WTC11 (cell line): ENCODE results near the gene TAS2R40. TPM values are rescaled to one million over a fixed set of nuclear protein-coding genes. Genes with fewer than 3 reads are reported as not detected.

Source experiments
- ATAC-seq: fragments of 200-7000 bp; cut with Tn5 transposase; 2 replicates; pipeline ENCODE4 v1.10.0; 2021; ENCODE audit warnings: mild to moderate bottlenecking, moderate library complexity
- CTCF ChIA-PET: fragments of 300-600 bp; sonication (Branson Sonifier 250); formaldehyde crosslinking; loops from one replicate; lab custom pipeline; 2021; ENCODE audit warnings: antibody characterized with exemption; lab: Charles Lee
- POLR2A ChIA-PET: fragments of 350-600 bp; sonication (Branson Sonifier 250); formaldehyde crosslinking; loops from one replicate; lab custom pipeline; 2021; ENCODE audit warnings: antibody characterized with exemption; lab: Charles Lee
- DNase-seq: peaks from one replicate; pipeline ENCODE4 v3.0.0; 2021; ENCODE audit warnings: low spot score
- H3K27ac Mint-ChIP-seq: 2 replicates; pipeline ENCODE4 v1.8.0; 2021; ENCODE audit warnings: mixed read lengths
- H3K27me3 Mint-ChIP-seq: 2 replicates; pipeline ENCODE4 v1.8.0; 2021; ENCODE audit warnings: low read depth, mild to moderate bottlenecking, moderate library complexity, mixed read lengths
- H3K36me3 Mint-ChIP-seq: 2 replicates; pipeline ENCODE4 v1.8.0; 2021; ENCODE audit warnings: mixed read lengths
- H3K4me1 Mint-ChIP-seq: 2 replicates; pipeline ENCODE4 v1.8.0; 2022; ENCODE audit warnings: mixed read lengths
- H3K4me3 Mint-ChIP-seq: 2 replicates; pipeline ENCODE4 v1.8.0; 2021; ENCODE audit warnings: mild to moderate bottlenecking, moderate library complexity, mixed read lengths
- H3K9me3 Mint-ChIP-seq: 2 replicates; pipeline ENCODE4 v1.8.0; 2021; ENCODE audit warnings: mixed read lengths
- CBFB ChIP-seq: sonication (generic); formaldehyde crosslinking; IDR thresholded peaks from 2 replicates; pipeline ENCODE4 v1.8.1; 2022; ENCODE audit warnings: mild to moderate bottlenecking, low read depth, missing genetic modification reagents
- CDX4 ChIP-seq: fragments of 250-450 bp; sonication (Bioruptor Pico); IDR thresholded peaks from 2 replicates; pipeline ENCODE4 v1.9.0; 2021; ENCODE audit warnings: moderate library complexity, mild to moderate bottlenecking, inconsistent platforms, borderline replicate concordance
- GRHL2 ChIP-seq: fragments of 250-450 bp; sonication (Bioruptor Pico); IDR thresholded peaks from 2 replicates; pipeline ENCODE4 v1.8.0; 2022; ENCODE audit warnings: mild to moderate bottlenecking, moderate library complexity; ENCODE audit not compliant: insufficient replicate concordance, severe bottlenecking
- GTF2I ChIP-seq: fragments of 250-450 bp; sonication (Bioruptor Pico); conservative IDR thresholded peaks from 2 replicates; pipeline ENCODE4 v1.4.0; 2021; ENCODE audit warnings: mild to moderate bottlenecking
- JUN ChIP-seq: sonication (generic); formaldehyde crosslinking; IDR thresholded peaks from 2 replicates; pipeline ENCODE4 v1.8.0; 2023; ENCODE audit warnings: mild to moderate bottlenecking, missing genetic modification reagents
- MAX ChIP-seq: sonication (generic); formaldehyde crosslinking; IDR thresholded peaks from 2 replicates; pipeline ENCODE4 v1.8.0; 2022; ENCODE audit warnings: mild to moderate bottlenecking, missing genetic modification reagents
- MYBL2 ChIP-seq: sonication (generic); formaldehyde crosslinking; IDR thresholded peaks from 2 replicates; pipeline ENCODE4 v1.8.1; 2023; ENCODE audit warnings: mild to moderate bottlenecking, moderate library complexity, missing genetic modification reagents
- NR1H2 ChIP-seq: sonication (generic); formaldehyde crosslinking; IDR thresholded peaks from 2 replicates; pipeline ENCODE4 v1.9.0; 2021; ENCODE audit warnings: mild to moderate bottlenecking, moderate library complexity, missing genetic modification reagents
- NR3C1 ChIP-seq: sonication (generic); formaldehyde crosslinking; conservative IDR thresholded peaks from 2 replicates; pipeline ENCODE4 v1.8.1; 2023; ENCODE audit warnings: low read depth, mild to moderate bottlenecking, missing genetic modification reagents
- PRDM15 ChIP-seq: sonication (generic); formaldehyde crosslinking; IDR thresholded peaks from 2 replicates; pipeline ENCODE4 v1.8.0; 2022; ENCODE audit warnings: missing genetic modification reagents
- PREB ChIP-seq: sonication (generic); formaldehyde crosslinking; IDR thresholded peaks from 2 replicates; pipeline ENCODE4 v1.8.1; 2022; ENCODE audit warnings: mild to moderate bottlenecking, missing genetic modification reagents, moderate library complexity, borderline replicate concordance
- STAT6 ChIP-seq: sonication (generic); formaldehyde crosslinking; conservative IDR thresholded peaks from 2 replicates; pipeline ENCODE4 v1.8.1; 2023; ENCODE audit warnings: mild to moderate bottlenecking, low read depth, missing genetic modification reagents, moderate library complexity
- USF1 ChIP-seq: sonication (generic); formaldehyde crosslinking; IDR thresholded peaks from 2 replicates; pipeline ENCODE4 v1.8.0; 2022; ENCODE audit warnings: mild to moderate bottlenecking, missing genetic modification reagents
- USF2 ChIP-seq: sonication (generic); formaldehyde crosslinking; IDR thresholded peaks from 2 replicates; pipeline ENCODE4 v1.8.1; 2023; ENCODE audit warnings: mild to moderate bottlenecking, missing genetic modification reagents, moderate library complexity
- ZBTB21 ChIP-seq: sonication (generic); formaldehyde crosslinking; IDR thresholded peaks from 2 replicates; pipeline ENCODE4 v1.8.1; 2023; ENCODE audit warnings: mild to moderate bottlenecking, missing genetic modification reagents, borderline replicate concordance
- ZNF425 ChIP-seq: fragments of 250-450 bp; sonication (Bioruptor Pico); conservative IDR thresholded peaks from 2 replicates; pipeline ENCODE4 v1.9.0; 2021; ENCODE audit warnings: mild to moderate bottlenecking
- ZNF532 ChIP-seq: fragments of 250-450 bp; sonication (Bioruptor Pico); IDR thresholded peaks from 2 replicates; pipeline ENCODE4 v1.9.0; 2021; ENCODE audit warnings: mild to moderate bottlenecking, borderline replicate concordance
- total RNA-seq: library from RNA; stranded (reverse); gene quantifications from 3 replicates; pipeline ENCODE4 v1.2.3, GENCODE V29; 2021

Gene TAS2R40
- total RNA-seq, 1 experiment from 2014 or later, result not detected

- no peak for TF ChIP-seq ZNF425 (CRISPR knock-in tag)
- TF ChIP-seq NR1H2, result no peak
- TF ChIP-seq PRDM15 (CRISPR knock-in tag), result no peak
- no peak for TF ChIP-seq ZBTB21
- no peak for TF ChIP-seq NR3C1 (CRISPR knock-in tag)
- no peak for TF ChIP-seq CBFB
- no peak for TF ChIP-seq GTF2I (CRISPR knock-in tag)
- TF ChIP-seq, all 79 proteins: peak for 0
These were observed 27.0 kb downstream of the TAS2R40 start (continued) for GRCh38 chr7:143248761-143249354.

GRCh38 chr7:143250199-143250598, 28.4 kb downstream of the TAS2R40 start:
- Mint-ChIP-seq H3K27ac (no peak overlapping the region), H3K4me3 (no peak overlapping the region), H3K9me3 (peaks cover 11% of the 10 kb centered on the region; the same call in 1 of the 2 replicates), H3K27me3 (peaks cover 9% of the 10 kb centered on the region), H3K4me1 (no peaks in the 10 kb centered on the region), H3K36me3 (no peaks in the 10 kb centered on the region)
- POLR2A ChIA-PET, result no interaction called here
- CTCF ChIA-PET, result interaction anchor here (0.6 to 3.1 kb wide), 3 partner anchors 10 to 167 kb away, joined by 4 to 16 read pairs (median 5); no protein-coding TSS in a partner anchor
- DNase-seq, result no peak
- ATAC-seq, result no peak
- TF ChIP-seq MAX (CRISPR knock-in tag) (no peak), GTF2I (CRISPR knock-in tag) (no peak), USF2 (CRISPR knock-in tag) (no peak), ZNF532 (no peak), MYBL2 (no peak), STAT6 (no peak), USF1 (CRISPR knock-in tag) (no peak), PREB (no peak), JUN (CRISPR knock-in tag) (no peak), CDX4 (no peak), GRHL2 (CRISPR knock-in tag) (no peak)
